Measurements from ENCODE around the gene LRP5. TPM values are rescaled to one million over a fixed set of nuclear protein-coding genes. Genes with fewer than 3 reads are reported as not detected.

LRP5 gene
- total RNA-seq, 1 donor from 2014 or later, result 162 TPM

GRCh38 chr11:68371171-68372041 is 59.0 kb downstream of the LRP5 start:
- Mint-ChIP-seq H3K4me3 (ENCODE audit: unreplicated experiment) (peak overlapping the region; percentile 50), H3K27ac (ENCODE audit: unreplicated experiment) (peak overlapping the region; percentile 99), H3K27me3 (ENCODE audit: unreplicated experiment) (no peaks in the 10 kb centered on the region), H3K4me1 (ENCODE audit: unreplicated experiment) (peaks cover 83% of the 10 kb centered on the region), H3K36me3 (ENCODE audit: unreplicated experiment) (peaks cover 35% of the 10 kb centered on the region), H3K9me3 (ENCODE audit: unreplicated experiment) (no peaks in the 10 kb centered on the region)
- DNase-seq (ENCODE audit: extremely low spot score, unreplicated experiment), result no peak
- no peak for TF ChIP-seq CTCF (IDR thresholded peaks at IDR 0.05)

GRCh38 chr11:68372114-68372513 is 59.7 kb downstream of the LRP5 start:
- H3K27me3 Mint-ChIP-seq (ENCODE audit: unreplicated experiment), result no peaks in the 10 kb centered on the region

GRCh38 chr11:68372625-68373024 is 60.2 kb downstream of the LRP5 start:
- peaks cover 27% of the 10 kb centered on the region for H3K36me3 Mint-ChIP-seq (ENCODE audit: unreplicated experiment)
- H3K4me3 Mint-ChIP-seq (ENCODE audit: unreplicated experiment), result peak overlapping the region; percentile 63
- no peaks in the 10 kb centered on the region for H3K27me3 Mint-ChIP-seq (ENCODE audit: unreplicated experiment)
- no peaks in the 10 kb centered on the region for H3K9me3 Mint-ChIP-seq (ENCODE audit: unreplicated experiment)
- no peak for DNase-seq (ENCODE audit: extremely low spot score, unreplicated experiment)
- peaks cover 83% of the 10 kb centered on the region for H3K4me1 Mint-ChIP-seq (ENCODE audit: unreplicated experiment)
- H3K27ac Mint-ChIP-seq (ENCODE audit: unreplicated experiment), result peak overlapping the region; percentile 99
- no peak for TF ChIP-seq CTCF (IDR thresholded peaks at IDR 0.05)

More at GRCh38 chr11:68372114-68372513, 59.7 kb downstream of the LRP5 start:
- no peak for TF ChIP-seq CTCF (IDR thresholded peaks at IDR 0.05)
- H3K36me3 Mint-ChIP-seq (ENCODE audit: unreplicated experiment), result peaks cover 29% of the 10 kb centered on the region
- DNase-seq (ENCODE audit: extremely low spot score, unreplicated experiment), result no peak
- no peaks in the 10 kb centered on the region for H3K9me3 Mint-ChIP-seq (ENCODE audit: unreplicated experiment)
- H3K4me1 Mint-ChIP-seq (ENCODE audit: unreplicated experiment), result peaks cover 83% of the 10 kb centered on the region
- H3K27ac Mint-ChIP-seq (ENCODE audit: unreplicated experiment), result peak overlapping the region; percentile 99
- peak overlapping the region; percentile 20 for H3K4me3 Mint-ChIP-seq (ENCODE audit: unreplicated experiment)

- H3K4me3 Mint-ChIP-seq (ENCODE audit: unreplicated experiment), result peak overlapping the region; percentile 63
- peak; percentile 93 for DNase-seq (ENCODE audit: extremely low spot score, unreplicated experiment)
- peaks cover 25% of the 10 kb centered on the region for H3K36me3 Mint-ChIP-seq (ENCODE audit: unreplicated experiment)
- H3K9me3 Mint-ChIP-seq (ENCODE audit: unreplicated experiment), result no peaks in the 10 kb centered on the region
- peak overlapping the region; percentile 99 for H3K27ac Mint-ChIP-seq (ENCODE audit: unreplicated experiment)
- H3K27me3 Mint-ChIP-seq (ENCODE audit: unreplicated experiment), result no peaks in the 10 kb centered on the region
- no peak for TF ChIP-seq CTCF (IDR thresholded peaks at IDR 0.05)
- peaks cover 83% of the 10 kb centered on the region for H3K4me1 Mint-ChIP-seq (ENCODE audit: unreplicated experiment)
Measured at GRCh38 chr11:68373189-68373814, 60.9 kb downstream of the LRP5 start.

Measured in osteocyte (in vitro differentiated cells).